ENCODE data around the gene GRPEL1. TPM values are rescaled to one million over a fixed set of nuclear protein-coding genes. Genes with fewer than 3 reads are reported as not detected.

The GRPEL1 gene
- total and polyA plus RNA-seq, 2 donors (not counting 1 experiment from before 2014, with no cell fraction given), result 16.3 to 42.7 TPM

DNA sequence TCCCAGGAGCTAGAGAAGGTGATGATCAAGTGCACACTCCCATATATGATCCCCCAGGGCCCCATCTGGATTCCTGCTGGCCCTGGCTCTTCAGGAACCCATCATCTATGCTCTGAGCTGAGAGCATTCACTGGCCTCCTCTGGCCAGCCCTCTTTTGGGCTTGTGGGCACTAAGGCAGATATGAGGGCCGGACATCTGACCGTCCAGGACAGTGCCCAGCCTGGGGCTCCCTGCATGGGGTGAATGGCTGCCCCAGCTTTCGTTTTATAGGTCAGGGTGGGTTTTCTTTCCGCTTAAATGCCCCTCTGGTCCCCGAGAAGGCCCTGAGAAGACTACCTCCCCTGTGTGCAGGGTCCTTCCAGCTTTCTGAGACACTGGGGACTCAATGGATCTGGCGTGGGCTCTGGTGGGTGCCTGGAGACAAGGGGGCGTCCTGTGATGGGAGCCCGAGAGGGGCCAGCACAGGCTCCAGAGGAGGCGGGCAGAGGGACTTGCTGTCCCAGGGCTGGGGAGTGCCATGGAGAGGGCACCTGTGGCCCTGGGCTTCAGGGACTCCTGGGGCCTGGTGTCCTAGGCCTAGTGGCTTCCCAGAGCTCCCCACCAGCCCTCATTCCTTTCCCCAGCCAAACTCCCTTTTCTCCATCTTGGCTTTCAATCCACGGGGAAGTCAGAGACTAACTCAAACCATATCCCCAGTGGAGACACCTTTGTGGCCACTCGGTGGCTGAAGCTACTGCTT, 39.5 kb upstream of the GRPEL1 start:
- Histone ChIP-seq H2AFZ (ENCODE audit: low read length) (no peak overlapping the region), H3K4me1 (ENCODE audit: control insufficient read depth, extremely low read depth, insufficient read depth, low read length) (peaks cover 5% of the 10 kb centered on the region), H3K9ac (ENCODE audit: insufficient read depth, low read length) (no peak overlapping the region), H4K20me1 (ENCODE audit: control insufficient read depth, extremely low read depth, insufficient read depth, low read length) (no peaks in the 10 kb centered on the region), H3K4me3 (replicated peaks in 1 of 4; ENCODE audit: control extremely low read depth in 1 of 4, insufficient read depth in 1 of 4, low read depth in 3 of 4, low read length in 4 of 4) (no peak overlapping the region), H3K27ac (ENCODE audit: insufficient read depth, low read length) (no peak overlapping the region), H3K27me3 (ENCODE audit: control insufficient read depth, insufficient read depth, low read length) (peaks cover 2% of the 10 kb centered on the region), H3K9me3 (ENCODE audit: control insufficient read depth, insufficient read depth, low read depth, low read length) (no peaks in the 10 kb centered on the region), H3K36me3 (ENCODE audit: control insufficient read depth, insufficient read depth, low read length) (no peaks in the 10 kb centered on the region), H3K79me2 (ENCODE audit: control insufficient read depth, insufficient read depth, low read length) (no peaks in the 10 kb centered on the region), H3K4me2 (ENCODE audit: extremely low read depth, insufficient read depth, low read length) (no peak overlapping the region)
- DNase-seq (ENCODE audit: low read depth in 2 of 2), result no peak
- TF ChIP-seq, protein P1, sequence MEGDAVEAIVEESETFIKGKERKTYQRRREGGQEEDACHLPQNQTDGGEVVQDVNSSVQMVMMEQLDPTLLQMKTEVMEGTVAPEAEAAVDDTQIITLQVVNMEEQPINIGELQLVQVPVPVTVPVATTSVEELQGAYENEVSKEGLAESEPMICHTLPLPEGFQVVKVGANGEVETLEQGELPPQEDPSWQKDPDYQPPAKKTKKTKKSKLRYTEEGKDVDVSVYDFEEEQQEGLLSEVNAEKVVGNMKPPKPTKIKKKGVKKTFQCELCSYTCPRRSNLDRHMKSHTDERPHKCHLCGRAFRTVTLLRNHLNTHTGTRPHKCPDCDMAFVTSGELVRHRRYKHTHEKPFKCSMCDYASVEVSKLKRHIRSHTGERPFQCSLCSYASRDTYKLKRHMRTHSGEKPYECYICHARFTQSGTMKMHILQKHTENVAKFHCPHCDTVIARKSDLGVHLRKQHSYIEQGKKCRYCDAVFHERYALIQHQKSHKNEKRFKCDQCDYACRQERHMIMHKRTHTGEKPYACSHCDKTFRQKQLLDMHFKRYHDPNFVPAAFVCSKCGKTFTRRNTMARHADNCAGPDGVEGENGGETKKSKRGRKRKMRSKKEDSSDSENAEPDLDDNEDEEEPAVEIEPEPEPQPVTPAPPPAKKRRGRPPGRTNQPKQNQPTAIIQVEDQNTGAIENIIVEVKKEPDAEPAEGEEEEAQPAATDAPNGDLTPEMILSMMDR (conservative IDR thresholded peaks at IDR 0.05 in 1 of 2, IDR thresholded peaks at IDR 0.05 in 1 of 2; ENCODE audit: low read depth in 1 of 2, low read length in 2 of 2), result no peak
- TF ChIP-seq EZH2 (IDR thresholded peaks at IDR 0.05; ENCODE audit: low read length, missing control alignments), result no peak

DNA sequence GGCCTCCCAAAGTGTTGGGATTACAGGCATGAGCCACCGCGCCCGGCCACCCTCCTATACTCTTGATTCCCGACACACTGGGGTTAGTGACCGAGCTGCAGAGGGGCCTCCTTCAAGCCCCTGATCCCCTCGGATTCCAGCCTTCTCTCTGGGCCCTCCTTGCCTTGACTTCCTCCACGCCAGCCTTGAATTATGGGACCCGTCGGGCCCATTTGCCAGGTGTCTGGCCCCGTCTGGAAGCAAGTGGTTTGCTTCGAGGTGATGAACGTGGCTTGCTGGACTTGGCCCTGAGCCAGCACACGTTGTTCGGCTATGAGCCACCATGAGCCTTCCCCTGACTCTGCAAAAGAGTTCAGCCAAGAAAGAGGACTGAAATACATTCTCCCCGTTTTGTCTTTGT, 37.4 kb upstream of the GRPEL1 start:
- no peak overlapping the region for H3K4me2 ChIP-seq (ENCODE audit: extremely low read depth, insufficient read depth, low read length)
- TF ChIP-seq EZH2 (IDR thresholded peaks at IDR 0.05; ENCODE audit: low read length, missing control alignments), result no peak
- TF ChIP-seq, protein P1 (conservative IDR thresholded peaks at IDR 0.05 in 1 of 2, IDR thresholded peaks at IDR 0.05 in 1 of 2; ENCODE audit: low read depth in 1 of 2, low read length in 2 of 2), result no peak
- no peak overlapping the region for H3K4me3 ChIP-seq (replicated peaks in 1 of 4; ENCODE audit: control extremely low read depth in 1 of 4, insufficient read depth in 1 of 4, low read depth in 3 of 4, low read length in 4 of 4)
- no peak overlapping the region for H2AFZ ChIP-seq (ENCODE audit: low read length)
- no peaks in the 10 kb centered on the region for H4K20me1 ChIP-seq (ENCODE audit: control insufficient read depth, extremely low read depth, insufficient read depth, low read length)
- peaks cover 2% of the 10 kb centered on the region for H3K27me3 ChIP-seq (ENCODE audit: control insufficient read depth, insufficient read depth, low read length)
- H3K9me3 ChIP-seq (ENCODE audit: control insufficient read depth, insufficient read depth, low read depth, low read length), result no peaks in the 10 kb centered on the region
- no peaks in the 10 kb centered on the region for H3K79me2 ChIP-seq (ENCODE audit: control insufficient read depth, insufficient read depth, low read length)
- DNase-seq (ENCODE audit: low read depth in 2 of 2), result peak in 1 of 2 donors; percentile 16
- no peaks in the 10 kb centered on the region for H3K36me3 ChIP-seq (ENCODE audit: control insufficient read depth, insufficient read depth, low read length)
- no peak overlapping the region for H3K27ac ChIP-seq (ENCODE audit: insufficient read depth, low read length)
- H3K9ac ChIP-seq (ENCODE audit: insufficient read depth, low read length), result no peak overlapping the region
- peaks cover 11% of the 10 kb centered on the region for H3K4me1 ChIP-seq (ENCODE audit: control insufficient read depth, extremely low read depth, insufficient read depth, low read length)

DNA sequence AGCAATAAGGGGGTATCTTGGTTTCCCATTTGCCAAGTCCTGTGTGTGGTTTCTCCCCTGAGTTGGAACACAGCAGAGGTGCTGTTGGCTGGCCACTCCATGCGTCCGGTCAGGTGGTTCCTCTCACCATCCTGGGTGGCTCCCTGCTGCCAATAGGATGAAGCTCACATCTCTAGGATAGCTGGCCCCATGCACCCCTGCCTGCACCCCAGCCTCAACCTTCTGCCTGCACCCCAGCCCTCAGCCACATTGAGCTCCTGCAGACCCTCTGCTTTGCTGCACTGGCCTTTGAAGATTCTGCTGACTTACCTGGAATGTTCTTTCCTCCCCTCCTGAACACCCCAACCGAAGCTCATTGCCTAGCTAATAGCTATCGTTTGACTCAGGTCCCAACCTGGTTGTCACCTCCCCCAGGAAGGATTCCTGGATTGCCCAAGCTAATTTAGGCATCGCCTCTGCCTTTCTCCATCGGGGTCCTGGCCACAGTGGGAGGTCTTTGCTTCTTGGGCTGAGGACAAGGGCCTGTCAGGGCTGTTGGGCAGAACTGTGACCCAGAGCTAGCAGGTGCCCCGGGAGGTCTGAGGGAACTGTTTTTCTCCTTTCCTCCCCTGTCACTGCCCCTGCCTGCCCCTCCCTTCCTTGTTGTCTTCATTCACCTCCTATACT, 36.6 kb upstream of the GRPEL1 start:
- no peak for DNase-seq (ENCODE audit: low read depth in 2 of 2)
- H3K27ac ChIP-seq (ENCODE audit: insufficient read depth, low read length), result no peak overlapping the region
- H3K4me3 ChIP-seq (replicated peaks in 1 of 4; ENCODE audit: control extremely low read depth in 1 of 4, insufficient read depth in 1 of 4, low read depth in 3 of 4, low read length in 4 of 4), result no peak overlapping the region
- H3K27me3 ChIP-seq (ENCODE audit: control insufficient read depth, insufficient read depth, low read length), result peaks cover 2% of the 10 kb centered on the region
- no peaks in the 10 kb centered on the region for H3K9me3 ChIP-seq (ENCODE audit: control insufficient read depth, insufficient read depth, low read depth, low read length)
- no peak overlapping the region for H3K4me2 ChIP-seq (ENCODE audit: extremely low read depth, insufficient read depth, low read length)
- H3K36me3 ChIP-seq (ENCODE audit: control insufficient read depth, insufficient read depth, low read length), result no peaks in the 10 kb centered on the region
- no peaks in the 10 kb centered on the region for H4K20me1 ChIP-seq (ENCODE audit: control insufficient read depth, extremely low read depth, insufficient read depth, low read length)
- H2AFZ ChIP-seq (ENCODE audit: low read length), result no peak overlapping the region
- H3K9ac ChIP-seq (ENCODE audit: insufficient read depth, low read length), result no peak overlapping the region
- no peak for TF ChIP-seq EZH2 (IDR thresholded peaks at IDR 0.05; ENCODE audit: low read length, missing control alignments)
- TF ChIP-seq, protein P1 (conservative IDR thresholded peaks at IDR 0.05 in 1 of 2, IDR thresholded peaks at IDR 0.05 in 1 of 2; ENCODE audit: low read depth in 1 of 2, low read length in 2 of 2), result no peak
- no peaks in the 10 kb centered on the region for H3K79me2 ChIP-seq (ENCODE audit: control insufficient read depth, insufficient read depth, low read length)
- H3K4me1 ChIP-seq (ENCODE audit: control insufficient read depth, extremely low read depth, insufficient read depth, low read length), result peaks cover 11% of the 10 kb centered on the region

Measured in fibroblast of lung (primary cell).